OCI-LY1 (cell line): ENCODE results near the gene MAMDC2.

ENCODE experiments used
- H2AFZ ChIP-seq: fragments of 200-600 bp; sonication (generic), shearing (Covaris generic); 2 replicates; pipeline ENCODE4 v1.6.0; 2014; ENCODE audit warnings: antibody characterized with exemption, mild to moderate bottlenecking, low read length
- H3F3A ChIP-seq: fragments of 200-600 bp; sonication (generic), shearing (Covaris generic); 2 replicates; pipeline ENCODE4 v1.6.0; 2014; ENCODE audit warnings: mild to moderate bottlenecking, antibody characterized with exemption, low read length, moderate library complexity; ENCODE audit not compliant: insufficient read depth
- H3K27ac ChIP-seq: fragments of 200-600 bp; sonication (generic); 2 replicates; pipeline ENCODE4 v1.5.1; 2014; ENCODE audit warnings: low read length, mixed run types, mild to moderate bottlenecking, low read depth; ENCODE audit not compliant: poor library complexity, severe bottlenecking
- H3K27me3 ChIP-seq: fragments of 200-600 bp; sonication (generic); 2 replicates; pipeline ENCODE4 v1.6.0; 2014; ENCODE audit warnings: antibody characterized with exemption, mild to moderate bottlenecking, low read length, moderate library complexity; ENCODE audit not compliant: insufficient read depth
- H3K36me3 ChIP-seq: fragments of 200-600 bp; sonication (generic); 2 replicates; pipeline ENCODE4 v1.6.1; 2014; ENCODE audit warnings: mild to moderate bottlenecking, antibody characterized with exemption, low read length, moderate library complexity, mixed read lengths; ENCODE audit not compliant: insufficient read depth
- H3K4me1 ChIP-seq: fragments of 200-600 bp; sonication (generic); 2 replicates; pipeline ENCODE4 v1.5.1; 2014; ENCODE audit warnings: mild to moderate bottlenecking, low read length, moderate library complexity; ENCODE audit not compliant: insufficient read depth, severe bottlenecking
- H3K4me2 ChIP-seq: fragments of 200-600 bp; sonication (generic), shearing (Covaris generic); 2 replicates; pipeline ENCODE4 v1.6.1; 2014; ENCODE audit warnings: low read length
- H3K4me3 ChIP-seq: fragments of 200-600 bp; sonication (generic); 2 replicates; pipeline ENCODE4 v1.5.1; 2014; ENCODE audit warnings: low read length, low read depth, mild to moderate bottlenecking, mixed read lengths; ENCODE audit not compliant: poor library complexity, severe bottlenecking
- H3K79me2 ChIP-seq: fragments of 200-600 bp; shearing (Covaris generic); 2 replicates; pipeline ENCODE4 v1.6.1; 2016; ENCODE audit warnings: mixed run types, low read length, mixed read lengths; ENCODE audit not compliant: insufficient read depth
- H3K9ac ChIP-seq: fragments of 200-600 bp; sonication (generic), shearing (Covaris generic); 2 replicates; pipeline ENCODE4 v1.6.1; 2014; ENCODE audit warnings: mild to moderate bottlenecking, low read length, mixed read lengths
- H3K9me2 ChIP-seq: fragments of 200-600 bp; sonication (generic), shearing (Covaris generic); 2 replicates; pipeline ENCODE4 v1.6.1; 2014; ENCODE audit warnings: low read depth, mild to moderate bottlenecking, low read length, mixed read lengths
- H3K9me3 ChIP-seq: fragments of 200-600 bp; shearing (Covaris generic); 2 replicates; pipeline ENCODE4 v1.6.1; 2014; ENCODE audit warnings: low read length, mixed read lengths
- H4K20me1 ChIP-seq: fragments of 200-600 bp; sonication (generic), shearing (Covaris generic); 2 replicates; pipeline ENCODE4 v1.6.0; 2016; ENCODE audit warnings: mild to moderate bottlenecking, low read length; ENCODE audit not compliant: insufficient read depth
- EZH2 ChIP-seq: fragments of 200-600 bp; sonication (generic), shearing (Covaris generic); IDR thresholded peaks from 2 replicates; pipeline ENCODE4 v1.8.0; 2017; ENCODE audit warnings: borderline replicate concordance, mixed run types, mild to moderate bottlenecking, antibody characterized with exemption, low read length, moderate library complexity, mixed read lengths
- TF ChIP-seq, protein P1 (sequence below): fragments of 200-600 bp; sonication (generic), shearing (Covaris generic); IDR thresholded peaks from 2 replicates; pipeline ENCODE4 v1.5.1; 2017; ENCODE audit warnings: mild to moderate bottlenecking, antibody characterized with exemption, low read length, moderate library complexity, mixed read lengths

MAMDC2 gene

DNA sequence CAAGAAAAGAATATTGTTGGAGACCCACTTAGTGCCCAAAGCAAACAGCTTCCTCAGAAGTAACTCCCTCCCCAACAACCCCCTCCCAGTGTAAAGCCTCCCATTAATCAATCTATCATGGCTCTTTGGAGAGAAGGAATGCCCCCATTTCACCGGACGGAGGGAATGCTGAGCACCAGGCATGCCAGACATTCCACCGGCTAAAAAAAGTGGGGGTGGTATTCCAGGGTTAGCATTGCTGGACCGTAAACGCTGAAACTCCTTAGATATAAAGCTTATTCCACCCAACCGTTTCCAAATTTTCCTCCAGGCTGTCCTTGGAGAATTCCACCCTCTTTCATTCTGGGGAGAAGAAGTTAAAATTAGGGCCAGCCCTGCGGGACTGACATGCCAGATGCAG lies 363 bp upstream of the MAMDC2 start:
- Histone ChIP-seq H3K9me2 (no peaks in the 10 kb centered on the region), H3K9ac (no peak overlapping the region), H3K4me2 (no peak overlapping the region), H3K4me1 (no peaks in the 10 kb centered on the region), H3K27ac (no peak overlapping the region), H3K9me3 (no peaks in the 10 kb centered on the region), H3F3A (no peaks in the 10 kb centered on the region), H3K4me3 (no peak overlapping the region), H4K20me1 (no peaks in the 10 kb centered on the region), H3K79me2 (no peaks in the 10 kb centered on the region), H3K27me3 (no peaks in the 10 kb centered on the region), H3K36me3 (no peaks in the 10 kb centered on the region), H2AFZ (no peak overlapping the region)
- TF ChIP-seq EZH2 = no peak
- TF ChIP-seq, protein P1, sequence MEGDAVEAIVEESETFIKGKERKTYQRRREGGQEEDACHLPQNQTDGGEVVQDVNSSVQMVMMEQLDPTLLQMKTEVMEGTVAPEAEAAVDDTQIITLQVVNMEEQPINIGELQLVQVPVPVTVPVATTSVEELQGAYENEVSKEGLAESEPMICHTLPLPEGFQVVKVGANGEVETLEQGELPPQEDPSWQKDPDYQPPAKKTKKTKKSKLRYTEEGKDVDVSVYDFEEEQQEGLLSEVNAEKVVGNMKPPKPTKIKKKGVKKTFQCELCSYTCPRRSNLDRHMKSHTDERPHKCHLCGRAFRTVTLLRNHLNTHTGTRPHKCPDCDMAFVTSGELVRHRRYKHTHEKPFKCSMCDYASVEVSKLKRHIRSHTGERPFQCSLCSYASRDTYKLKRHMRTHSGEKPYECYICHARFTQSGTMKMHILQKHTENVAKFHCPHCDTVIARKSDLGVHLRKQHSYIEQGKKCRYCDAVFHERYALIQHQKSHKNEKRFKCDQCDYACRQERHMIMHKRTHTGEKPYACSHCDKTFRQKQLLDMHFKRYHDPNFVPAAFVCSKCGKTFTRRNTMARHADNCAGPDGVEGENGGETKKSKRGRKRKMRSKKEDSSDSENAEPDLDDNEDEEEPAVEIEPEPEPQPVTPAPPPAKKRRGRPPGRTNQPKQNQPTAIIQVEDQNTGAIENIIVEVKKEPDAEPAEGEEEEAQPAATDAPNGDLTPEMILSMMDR = no peak

DNA sequence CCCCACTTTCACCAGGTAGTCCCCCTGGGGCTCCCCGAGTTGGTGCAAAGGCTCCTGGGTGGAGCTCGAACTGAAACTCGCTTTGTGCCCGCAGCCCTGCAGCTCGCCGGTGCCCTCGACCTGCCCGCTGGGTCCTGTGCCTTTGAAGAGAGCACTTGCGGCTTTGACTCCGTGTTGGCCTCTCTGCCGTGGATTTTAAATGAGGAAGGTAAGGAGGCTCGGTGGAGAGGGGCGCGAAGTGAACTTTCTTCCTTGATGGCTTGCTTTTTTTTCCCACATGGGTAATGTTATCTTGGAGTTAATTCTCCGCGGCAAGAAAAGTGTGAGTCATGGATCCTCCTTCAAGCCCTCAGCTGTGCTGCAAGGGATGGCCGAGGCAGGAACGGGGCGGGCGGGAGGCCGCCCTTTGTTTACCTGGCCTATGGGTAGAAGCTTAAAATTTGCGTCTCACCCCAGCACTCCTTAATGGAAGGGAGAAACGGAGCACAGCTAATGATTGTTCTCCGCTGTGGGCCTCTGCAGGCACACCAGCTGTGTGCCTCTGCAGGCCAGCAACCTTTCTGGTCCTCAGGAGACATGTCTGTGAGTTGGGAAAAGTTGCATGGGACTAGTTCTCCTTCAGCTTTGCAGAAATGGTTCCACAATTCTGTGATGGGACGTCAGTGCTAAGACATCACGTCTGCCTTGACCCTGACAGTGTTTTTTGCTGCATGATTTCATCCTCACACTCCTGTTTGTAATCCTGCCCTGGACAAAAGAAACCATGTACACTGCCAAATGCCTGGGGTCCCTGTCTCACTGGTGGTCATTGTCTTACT lies 1.1 kb downstream of the MAMDC2 start:
- Histone ChIP-seq H3K79me2 (no peaks in the 10 kb centered on the region), H3K9me3 (no peaks in the 10 kb centered on the region), H3K27ac (no peak overlapping the region), H3F3A (no peaks in the 10 kb centered on the region), H4K20me1 (no peaks in the 10 kb centered on the region), H3K4me3 (no peak overlapping the region), H3K4me2 (no peak overlapping the region), H3K9ac (no peak overlapping the region), H2AFZ (no peak overlapping the region), H3K36me3 (no peaks in the 10 kb centered on the region), H3K9me2 (no peaks in the 10 kb centered on the region), H3K27me3 (no peaks in the 10 kb centered on the region), H3K4me1 (no peaks in the 10 kb centered on the region)
- TF ChIP-seq, protein P1 = no peak
- no peak for TF ChIP-seq EZH2

- Histone ChIP-seq H3K79me2 (no peaks in the 10 kb centered on the region), H3K9ac (no peak overlapping the region), H3K4me1 (no peaks in the 10 kb centered on the region), H4K20me1 (no peaks in the 10 kb centered on the region), H3K4me3 (no peak overlapping the region), H3K27me3 (no peaks in the 10 kb centered on the region), H3K4me2 (no peak overlapping the region), H3K36me3 (no peaks in the 10 kb centered on the region), H2AFZ (no peak overlapping the region), H3K27ac (no peak overlapping the region), H3K9me2 (no peaks in the 10 kb centered on the region), H3F3A (no peaks in the 10 kb centered on the region), H3K9me3 (no peaks in the 10 kb centered on the region)
- TF ChIP-seq, protein P1 = no peak
- no peak for TF ChIP-seq EZH2
Observed at GRCh38 chr9:70045452-70045851, 1.8 kb downstream of the MAMDC2 start.
